HG02571 (cell line): Measurements from ENCODE around the gene HBE1.
"Not testable (repeated sequence)": the region's sequence is repeated elsewhere in the genome, so short reads cannot be mapped to it uniquely, and the experiment has no call there.

Experiments used
- ATAC-seq: cut with Tn5 transposase; IDR thresholded peaks from one replicate; pipeline ENCODE4 v1.9.1; 2021; ENCODE audit warnings: mild to moderate bottlenecking, moderate library complexity; ENCODE audit not compliant: unreplicated experiment

Gene HBE1

DNA sequence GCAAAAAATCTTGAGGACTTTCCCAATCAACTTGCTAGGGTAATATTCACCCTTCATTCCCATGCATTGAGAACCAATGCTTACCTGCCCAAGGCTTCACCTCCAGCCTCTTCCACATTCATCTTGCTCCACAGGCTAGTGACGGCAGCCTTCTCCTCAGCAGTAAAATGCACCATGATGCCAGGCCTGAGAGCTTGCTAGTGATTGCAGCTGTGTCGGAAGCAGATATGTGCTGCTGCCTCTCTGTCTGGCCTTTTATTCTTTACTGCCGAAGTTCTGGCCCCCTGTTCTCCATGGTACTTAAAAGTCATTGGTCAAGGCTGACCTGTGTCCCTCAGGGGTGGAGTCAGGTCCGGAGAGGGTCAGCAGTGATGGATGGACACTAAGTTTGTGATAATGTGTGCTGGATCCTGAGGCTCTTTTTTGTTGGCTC is at the start of gene HBE1:
Gene HBE1 (minus strand): TSS at position 231 of the 433 bp plus-strand sequence. CDS start 55 bp downstream, at position 176.
- no peak for ATAC-seq

DNA sequence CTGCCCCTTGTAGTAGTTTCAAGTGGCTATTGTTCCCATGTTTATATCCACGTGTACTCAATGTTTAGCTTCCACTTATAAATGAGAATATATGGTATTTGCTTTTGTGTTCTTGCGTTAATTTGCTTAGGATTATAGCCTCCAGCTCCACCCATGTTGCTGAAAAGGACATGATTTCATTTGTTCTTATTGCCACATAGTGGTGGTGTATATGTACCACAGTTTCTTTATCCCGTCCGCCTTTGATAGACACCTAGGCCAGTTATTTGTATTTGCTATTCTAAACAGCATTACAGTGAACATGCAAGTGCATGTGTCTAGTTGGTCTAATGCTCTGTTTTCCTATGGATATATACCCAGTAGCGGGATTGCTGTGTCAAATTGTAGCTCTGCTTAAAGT is 47.5 kb upstream of the HBE1 start:
- no peak for ATAC-seq

DNA sequence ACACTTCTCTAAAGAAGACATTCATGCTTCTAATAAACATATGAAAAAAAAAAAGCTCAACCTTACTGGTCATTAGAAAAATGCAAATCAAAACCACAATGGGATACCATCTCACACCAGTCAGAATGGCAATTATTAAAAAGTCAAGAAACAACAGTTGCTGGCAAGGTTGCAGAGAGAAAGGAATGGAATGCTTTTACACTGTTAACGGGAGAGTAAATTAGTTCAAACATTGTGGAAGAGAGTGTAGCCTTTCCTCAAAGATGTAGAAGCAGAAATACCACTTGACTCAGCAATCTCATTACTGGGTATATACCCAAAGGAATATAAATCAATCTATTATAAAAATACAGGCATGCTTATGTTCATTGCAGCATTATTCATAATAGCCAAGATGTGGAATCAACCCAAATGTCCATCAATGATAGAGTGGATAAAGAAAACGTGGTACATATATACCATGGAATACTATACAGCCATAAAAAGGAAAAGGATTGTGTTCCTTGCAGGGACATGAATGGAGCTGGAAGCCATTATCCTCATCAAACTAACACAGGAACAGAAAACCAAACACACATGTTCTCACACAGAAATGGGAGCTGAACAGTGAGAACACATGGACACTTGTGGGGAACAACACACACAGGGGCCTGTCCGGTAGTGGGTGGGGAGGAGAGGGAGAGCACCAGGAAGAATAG is 43.7 kb upstream of the HBE1 start:
- not testable (repeated sequence) for ATAC-seq

DNA sequence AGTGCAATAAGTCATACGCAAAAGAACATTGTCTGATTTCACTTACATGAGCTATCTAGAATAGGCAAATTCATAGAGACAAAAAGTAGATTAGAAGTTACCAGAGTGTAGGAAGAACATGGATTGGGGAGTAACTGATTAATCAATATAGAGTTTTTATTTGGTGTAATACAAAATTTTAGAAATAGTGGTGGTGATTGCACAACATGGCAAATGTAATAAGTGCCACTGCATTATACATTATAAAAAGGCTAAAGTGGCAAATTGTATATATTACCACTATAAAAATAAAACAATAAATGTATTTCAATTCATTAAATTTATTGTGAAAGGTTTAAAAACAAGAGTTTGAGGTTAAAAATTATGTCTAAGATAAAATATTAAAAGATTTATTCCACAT is 40.7 kb upstream of the HBE1 start:
- ATAC-seq: no peak

DNA sequence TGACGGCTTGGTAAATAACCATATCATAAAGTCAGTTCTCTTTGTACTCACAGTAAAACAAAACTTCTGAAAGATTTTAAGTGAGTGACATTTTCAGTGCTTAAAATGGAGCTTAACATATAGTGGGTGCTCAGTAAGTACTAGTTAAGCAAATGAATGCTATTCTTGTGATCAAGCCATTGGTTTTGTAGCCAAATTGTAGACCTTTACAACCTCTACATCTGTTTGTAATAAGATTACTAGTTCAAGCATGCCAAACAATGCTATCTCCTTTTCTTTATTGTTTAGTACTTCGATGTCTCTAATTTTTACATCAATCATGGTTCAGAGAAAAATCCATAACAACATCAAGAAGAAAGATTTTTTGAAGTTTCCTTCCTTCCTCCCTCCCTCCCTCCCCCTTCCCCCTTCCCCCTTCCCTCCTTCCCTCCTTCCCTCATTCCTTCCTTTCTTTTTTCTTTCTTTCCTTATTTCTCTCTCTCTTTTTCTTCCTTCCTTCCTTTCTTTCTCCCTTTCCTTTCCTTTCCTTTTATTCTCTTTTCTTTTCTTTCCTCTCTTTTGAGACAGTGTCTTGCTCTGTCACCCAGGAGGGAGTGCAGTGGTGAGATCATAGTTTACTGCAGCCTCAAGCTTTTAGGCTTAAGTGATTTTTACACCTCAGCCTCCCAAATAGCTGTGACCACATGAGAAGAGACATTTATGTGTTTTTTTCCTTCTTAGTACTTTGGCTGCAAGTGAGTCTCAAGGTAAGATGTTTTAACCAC is 37.7 kb upstream of the HBE1 start:
- no peak for ATAC-seq

DNA sequence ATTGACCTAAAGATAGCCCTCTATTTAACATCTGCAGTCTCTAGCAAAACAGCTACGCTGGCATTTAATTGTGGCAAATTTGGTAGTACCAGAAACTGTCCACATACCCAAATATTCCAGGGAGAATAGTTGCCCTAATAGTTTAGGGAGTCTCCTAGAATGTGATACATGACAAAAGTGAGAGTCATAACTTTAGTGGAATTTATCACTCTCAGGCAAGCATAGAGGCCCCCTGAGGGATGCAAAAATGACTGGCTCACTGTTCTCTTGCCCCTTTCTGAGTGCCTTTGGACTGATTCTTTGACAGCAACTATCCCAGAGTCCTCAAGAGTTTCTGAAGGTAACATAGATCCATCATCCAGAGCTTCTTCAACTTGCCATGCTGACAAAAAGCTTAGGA is 34.3 kb upstream of the HBE1 start:
- ATAC-seq: no peak

DNA sequence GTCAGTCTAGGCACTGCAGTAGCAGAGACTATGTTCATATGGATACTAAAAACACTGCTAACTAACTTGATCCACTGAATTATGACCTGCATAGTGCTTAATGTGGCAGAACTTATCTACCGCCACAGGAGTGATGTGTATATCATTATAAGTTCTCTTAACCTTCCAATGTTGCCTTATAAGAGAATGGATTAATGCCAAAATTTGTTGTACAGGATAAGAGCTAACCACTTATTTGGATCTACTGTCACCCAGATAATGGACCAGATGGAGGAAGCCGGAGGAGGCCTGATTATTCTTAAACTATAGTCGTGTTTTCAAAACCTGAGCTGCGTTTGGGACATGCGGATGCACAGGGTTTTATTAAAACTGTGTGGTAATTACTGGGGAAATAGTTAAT is 33.9 kb upstream of the HBE1 start:
- ATAC-seq: no peak

DNA sequence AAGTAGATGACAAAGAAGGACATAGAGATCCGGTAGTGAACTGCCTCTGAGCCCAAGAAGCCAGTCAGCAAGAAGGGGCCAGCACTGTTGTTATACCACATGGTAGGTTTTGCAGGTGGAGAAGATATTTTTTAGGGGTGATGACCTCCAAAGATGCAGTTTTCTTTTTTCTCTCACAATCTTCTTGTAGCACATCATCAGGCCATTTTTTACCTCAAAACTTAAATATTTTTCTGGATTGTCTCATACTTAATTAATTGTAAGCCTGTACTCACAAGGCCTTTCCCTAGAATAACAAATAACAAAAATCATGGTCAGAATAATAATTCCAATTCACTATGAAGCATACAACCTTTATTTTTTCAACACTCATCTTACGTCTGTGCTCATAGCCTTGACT is 32.1 kb upstream of the HBE1 start, which contains the start of gene OR51B4:
Gene OR51B4 (minus strand): TSS at position 101 of the 400 bp plus-strand sequence. CDS start 0 bp downstream, at position 101.
- no peak for ATAC-seq

DNA sequence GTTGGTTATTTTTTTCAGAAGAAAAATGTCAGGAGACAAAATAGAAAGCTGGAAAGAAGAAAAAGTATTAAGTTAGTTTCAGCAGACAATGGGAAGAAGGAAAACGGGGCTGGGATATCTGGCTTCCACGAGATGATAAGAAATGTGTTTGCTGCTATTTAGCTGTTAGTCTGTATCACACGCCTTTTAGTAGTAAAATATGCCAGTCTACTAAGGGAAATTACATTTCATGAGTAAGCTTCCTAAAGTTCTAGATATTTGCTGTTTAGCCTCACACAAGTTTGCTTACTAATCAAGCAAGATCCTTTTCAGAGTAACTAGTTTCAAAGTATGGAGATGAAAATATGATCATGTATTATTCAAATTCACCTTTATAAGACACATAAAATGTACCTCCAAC is 30.5 kb upstream of the HBE1 start:
- ATAC-seq: no peak

DNA sequence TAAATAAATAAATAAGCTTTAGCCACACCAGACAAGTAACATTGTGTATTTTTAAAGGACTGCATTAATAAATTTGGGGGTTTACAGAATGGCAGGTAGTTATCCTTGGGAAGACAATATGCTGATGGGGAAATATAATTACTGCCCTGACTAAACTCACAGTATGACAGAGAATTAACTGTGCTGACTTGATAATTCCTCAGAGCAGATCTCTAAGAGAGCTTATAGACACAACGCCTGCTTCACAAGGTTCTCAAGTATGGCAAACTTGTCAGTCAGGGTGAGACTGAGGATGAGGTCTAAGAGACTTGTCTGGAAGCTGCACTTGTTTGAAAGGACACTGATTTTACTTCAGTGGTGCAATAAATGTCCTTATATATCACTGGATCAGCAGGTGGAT is 28.7 kb upstream of the HBE1 start:
- ATAC-seq: no peak

DNA sequence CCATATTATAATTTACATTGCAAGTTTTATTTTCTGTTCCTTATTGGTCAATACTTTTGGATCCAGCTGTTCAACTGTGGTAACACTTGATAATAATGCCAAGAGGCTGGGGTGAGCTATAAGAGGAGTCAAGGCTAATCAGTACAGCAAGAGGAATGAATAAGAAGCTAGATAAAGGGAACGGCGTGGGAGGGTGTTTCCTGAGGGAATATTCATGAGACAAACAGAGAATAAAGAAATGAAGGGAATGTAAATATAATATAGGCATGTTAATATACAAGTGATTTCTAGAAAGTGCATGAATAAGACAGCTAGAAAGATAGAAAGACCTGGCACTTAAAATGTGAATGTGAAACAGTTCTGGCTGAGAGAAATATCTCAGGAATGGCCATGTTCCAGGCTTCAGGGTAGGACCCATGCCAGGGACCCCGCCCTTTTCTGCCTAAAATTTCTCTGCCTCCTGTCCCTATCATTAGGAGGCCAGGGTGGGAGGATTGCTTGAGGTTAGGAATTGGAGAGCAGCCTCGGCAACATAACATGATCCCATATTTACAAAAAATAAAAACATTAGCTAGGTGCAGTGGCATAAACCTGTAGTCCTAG is 28.1 kb upstream of the HBE1 start:
- ATAC-seq: no peak

DNA sequence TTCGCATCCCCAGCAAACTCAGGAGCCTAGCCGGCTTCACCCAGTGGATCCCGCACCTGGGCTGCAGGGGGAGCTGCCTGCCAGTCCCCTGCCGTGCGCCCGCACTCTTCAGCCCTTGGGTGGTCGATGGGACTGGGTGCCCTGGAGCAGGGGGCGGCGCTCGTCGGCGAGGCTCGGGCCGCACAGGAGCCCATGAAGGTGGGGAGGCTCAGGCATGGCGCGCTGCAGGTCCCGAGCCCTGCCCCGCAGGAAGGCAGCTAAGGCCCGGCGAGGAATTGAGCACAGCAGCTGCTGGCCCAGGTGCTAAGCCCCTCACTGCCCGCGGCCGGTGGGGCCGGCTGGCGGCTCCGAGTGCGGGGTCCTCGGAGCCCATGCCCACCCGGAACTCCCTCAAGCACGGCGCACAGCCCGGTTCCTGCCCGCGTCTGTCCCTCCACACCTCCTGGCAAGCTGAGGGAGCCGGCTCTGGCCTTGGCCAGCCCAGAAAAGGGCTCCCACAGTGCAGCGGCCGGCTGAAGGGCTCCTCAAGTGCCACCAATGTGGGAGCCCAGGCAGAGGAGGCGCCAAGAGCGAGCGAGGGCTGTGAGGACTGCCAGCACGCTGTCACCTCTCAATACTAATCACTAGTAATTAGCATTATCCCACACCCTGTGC is 24.7 kb upstream of the HBE1 start:
- not testable (repeated sequence) for ATAC-seq

DNA sequence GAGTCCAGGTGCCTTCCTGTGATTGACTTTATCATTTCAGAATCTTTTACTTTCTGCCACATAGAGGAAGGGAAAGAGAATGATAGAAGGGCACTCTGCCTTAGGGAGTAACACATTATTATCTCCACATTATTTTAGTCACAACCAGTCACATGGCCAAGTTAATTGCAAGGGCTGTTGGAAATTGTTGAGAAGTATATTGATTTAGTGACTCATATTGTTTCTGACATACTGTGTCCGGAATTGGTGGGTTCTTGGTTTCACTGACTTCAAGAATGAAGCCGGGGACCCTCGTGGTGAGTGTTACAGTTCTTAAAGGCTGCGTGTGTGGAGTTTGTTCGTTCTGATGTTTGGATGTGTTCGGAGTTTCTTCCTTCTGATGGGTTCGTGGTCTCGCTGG is 23.3 kb upstream of the HBE1 start:
- no peak for ATAC-seq

DNA sequence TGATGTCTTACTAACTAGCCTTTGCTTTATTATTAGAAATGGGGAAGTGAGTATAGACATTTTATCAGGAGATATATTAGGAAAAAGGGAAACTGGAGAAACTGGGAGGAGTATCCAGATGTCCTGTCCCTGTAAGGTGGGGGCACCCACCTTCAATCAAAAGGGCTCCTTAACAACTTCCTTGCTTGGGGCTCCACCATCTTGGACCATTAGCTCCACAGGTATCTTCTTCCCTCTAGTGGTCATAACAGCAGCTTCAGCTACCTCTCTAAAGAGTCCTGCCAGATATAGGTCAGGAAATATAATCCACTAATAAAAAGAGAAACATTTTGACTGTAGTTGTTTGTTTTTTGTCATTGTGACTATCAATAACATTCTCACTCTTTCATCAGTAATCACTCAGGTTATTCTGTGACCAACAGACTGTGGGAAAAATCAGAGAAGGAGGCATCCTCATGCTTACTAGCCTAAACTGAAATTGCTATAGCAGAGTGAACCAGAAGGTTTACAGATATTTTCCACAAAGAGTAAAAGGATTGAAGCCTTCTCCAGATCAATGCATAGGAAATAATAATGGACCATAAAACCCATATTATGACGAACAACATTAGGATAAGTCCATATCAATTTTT is 21.6 kb upstream of the HBE1 start:
- peak; percentile 96 for ATAC-seq

DNA sequence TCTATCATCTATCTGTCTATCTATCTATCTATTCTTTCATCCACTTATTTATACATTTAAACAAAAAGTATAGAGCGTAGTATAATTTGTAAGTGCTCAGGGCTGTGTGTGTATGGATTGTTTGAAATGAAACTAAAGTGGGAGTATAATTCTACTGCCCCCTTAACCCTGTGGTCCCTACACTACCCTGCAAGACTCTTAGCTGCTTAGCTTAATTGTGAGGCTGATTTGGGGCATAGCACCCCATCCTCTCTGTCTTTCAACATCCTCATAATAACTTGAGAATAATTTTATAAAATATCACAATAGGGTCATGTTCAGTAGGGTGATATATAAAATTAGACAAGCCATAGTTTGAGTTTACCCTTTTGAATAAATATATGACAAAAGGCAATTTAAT is 20.4 kb upstream of the HBE1 start:
- no peak for ATAC-seq

DNA sequence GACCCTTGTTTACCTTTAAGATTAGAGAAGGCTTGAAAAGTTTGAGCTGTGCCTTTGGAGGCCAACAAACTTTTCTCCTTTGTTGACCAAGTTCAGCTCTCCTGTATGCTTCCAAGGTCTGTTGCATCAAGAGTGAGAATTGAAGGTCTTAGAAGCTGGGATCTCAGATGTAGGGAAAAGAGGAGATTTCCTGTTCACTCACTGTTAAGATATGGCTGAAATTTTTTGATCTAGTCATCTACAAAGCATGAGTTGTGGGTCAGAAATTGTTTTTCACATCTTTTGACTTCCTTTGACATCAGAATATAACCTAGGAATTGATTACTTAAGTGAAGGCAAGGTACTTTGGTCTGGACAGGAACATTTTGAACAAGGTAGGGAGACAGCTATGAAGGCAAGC is 20.0 kb upstream of the HBE1 start:
- ATAC-seq: no peak

DNA sequence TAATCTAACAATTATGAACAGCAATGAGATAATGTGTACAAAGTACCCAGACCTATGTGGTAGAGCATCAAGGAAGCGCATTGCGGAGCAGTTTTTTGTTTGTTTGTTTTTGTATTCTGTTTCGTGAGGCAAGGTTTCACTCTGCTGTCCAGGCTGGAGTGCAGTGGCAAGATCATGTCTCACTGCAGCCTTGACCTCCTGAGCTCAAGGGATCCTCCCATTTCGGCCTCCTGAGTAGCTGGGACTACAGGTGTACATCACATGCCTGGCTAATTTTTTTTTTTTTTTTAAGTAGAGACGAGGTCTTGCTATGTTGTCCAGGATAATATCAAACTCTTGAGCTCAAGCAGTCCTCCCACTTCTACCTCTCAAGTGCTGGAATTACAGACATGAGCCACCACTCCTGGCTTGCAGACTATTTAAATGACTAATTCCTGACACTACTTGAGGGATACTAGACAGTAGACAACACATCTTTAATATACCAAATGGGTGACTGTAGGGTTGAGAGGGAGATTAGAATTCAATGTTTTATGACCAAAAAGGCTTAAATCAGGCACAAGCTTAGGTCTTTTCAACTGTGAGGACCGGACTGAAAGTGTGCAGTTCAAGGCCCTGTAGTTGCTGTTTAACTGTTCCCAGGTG is 19.3 kb upstream of the HBE1 start:
- no peak for ATAC-seq

DNA sequence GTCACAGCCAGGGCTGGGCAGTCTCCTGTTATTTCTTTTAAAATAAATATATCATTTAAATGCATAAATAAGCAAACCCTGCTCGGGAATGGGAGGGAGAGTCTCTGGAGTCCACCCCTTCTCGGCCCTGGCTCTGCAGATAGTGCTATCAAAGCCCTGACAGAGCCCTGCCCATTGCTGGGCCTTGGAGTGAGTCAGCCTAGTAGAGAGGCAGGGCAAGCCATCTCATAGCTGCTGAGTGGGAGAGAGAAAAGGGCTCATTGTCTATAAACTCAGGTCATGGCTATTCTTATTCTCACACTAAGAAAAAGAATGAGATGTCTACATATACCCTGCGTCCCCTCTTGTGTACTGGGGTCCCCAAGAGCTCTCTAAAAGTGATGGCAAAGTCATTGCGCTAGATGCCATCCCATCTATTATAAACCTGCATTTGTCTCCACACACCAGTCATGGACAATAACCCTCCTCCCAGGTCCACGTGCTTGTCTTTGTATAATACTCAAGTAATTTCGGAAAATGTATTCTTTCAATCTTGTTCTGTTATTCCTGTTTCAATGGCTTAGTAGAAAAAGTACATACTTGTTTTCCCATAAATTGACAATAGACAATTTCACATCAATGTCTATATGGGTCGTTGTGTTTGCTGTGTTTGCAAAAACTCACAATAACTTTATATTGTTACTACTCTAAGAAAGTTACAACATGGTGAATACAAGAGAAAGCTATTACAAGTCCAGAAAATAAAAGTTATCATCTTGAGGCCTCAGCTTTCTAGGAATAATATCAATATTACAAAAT is 18.6 kb upstream of the HBE1 start:
- ATAC-seq: no peak

DNA sequence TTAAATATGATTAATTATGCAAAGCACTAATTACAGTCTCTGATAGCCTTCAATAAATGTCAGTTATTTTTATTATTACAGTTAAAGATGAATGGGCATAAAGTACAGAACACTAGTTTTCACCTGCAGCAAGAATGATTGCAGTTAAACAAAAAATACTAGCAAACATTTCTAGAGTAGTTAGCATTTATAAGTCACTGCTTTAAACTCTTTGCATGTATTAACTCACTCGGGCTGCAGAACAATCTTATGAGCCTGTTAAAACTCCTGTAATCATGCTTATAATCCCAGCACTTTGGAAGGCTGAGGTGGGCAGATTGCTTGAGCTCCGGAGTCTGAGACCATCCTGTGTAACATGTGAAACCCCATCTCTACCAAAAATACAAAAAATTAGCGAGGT is 17.2 kb upstream of the HBE1 start:
- ATAC-seq: no peak

DNA sequence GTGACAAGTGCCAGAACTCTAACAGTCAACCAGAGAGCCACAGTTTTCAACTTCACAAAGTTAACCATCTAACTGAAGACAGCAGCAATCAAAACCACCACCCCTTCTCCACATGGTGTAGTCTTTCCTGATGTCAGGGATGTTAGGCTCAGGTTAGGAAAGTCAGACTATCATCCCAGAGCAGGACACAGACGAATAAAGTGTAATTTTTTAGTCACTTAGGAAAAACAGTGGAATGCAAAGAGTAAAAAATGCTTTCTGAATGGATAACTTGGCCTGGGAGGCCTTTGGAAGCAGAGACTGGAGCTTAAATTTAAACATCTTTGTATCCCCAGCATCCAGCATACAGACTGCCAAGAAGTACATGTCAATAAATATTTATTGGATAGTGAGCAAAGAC is 16.6 kb upstream of the HBE1 start:
- ATAC-seq: no peak
